Adrenal gland (tissue), 12 donors: ENCODE measurements around the gene FNDC3B. TPM values are rescaled to one million over a fixed set of nuclear protein-coding genes. Genes with fewer than 3 reads are reported as not detected.

Source experiments
- DNase-seq, 7 donors: peaks; one replicate each; pipeline ENCODE4 v3.0.0-alpha.2; 2019 to 2020
- H3K27ac ChIP-seq, 5 donors: fragments of 200-600 bp; sonication (generic) in 4 of 5; 1 replicate in 3 of 5; 2 replicates in 2 of 5; pipeline versions ENCODE4 v1.5.1 to v1.8.0; 2016 to 2020; ENCODE audit warnings: mild to moderate bottlenecking in 1 of 5
- H3K27me3 ChIP-seq: fragments of 200-600 bp; 2 replicates; pipeline ENCODE4 v1.8.0; 2021
- H3K36me3 ChIP-seq, 2 donors: fragments of 200-600 bp; replicated peaks in 1 of 2; 1 replicate in 1 of 2; 2 replicates in 1 of 2; pipeline versions ENCODE4 v1.5.1 to v1.8.0; 2018 to 2022
- H3K4me1 ChIP-seq, 2 donors: fragments of 200-600 bp; replicated peaks in 1 of 2; 1 replicate in 1 of 2; 2 replicates in 1 of 2; pipeline versions ENCODE4 v1.5.1 to v1.8.0; 2018 to 2021
- H3K4me3 ChIP-seq, 4 donors: fragments of 200-600 bp; sonication (generic) in 3 of 4; one replicate each; pipeline ENCODE4 v1.5.1; 2016 to 2018
- H3K9me3 ChIP-seq, 3 donors: fragments of 200-600 bp; sonication (generic) in 1 of 3; replicated peaks in 1 of 3; 1 replicate in 2 of 3; 2 replicates in 1 of 3; pipeline versions ENCODE4 v1.5.1 to v1.8.0; 2016 to 2021
- POLR2A ChIP-seq, 2 donors: fragments of 450-650 bp; IDR thresholded peaks; one replicate each; pipeline ENCODE4 v1.6.1; 2017; ENCODE audit warnings: antibody characterized with exemption in 2 of 2, mild to moderate bottlenecking in 2 of 2, moderate library complexity in 1 of 2
- WGBS, 4 donors: extraction: QIAGEN DNeasy Blood & Tissue Kit in 2 of 4; methylation state at CpG; one replicate each; pipeline versions ENCODE4 v1.1.5 to v1.1.7; 2013 to 2017; 5-methylcytosine and 5-hydroxymethylcytosine counted together
- intact Hi-C, 2 donors: fragments of 100-400 bp; cut with DNase I; formaldehyde crosslinking; loops; one replicate each; pipeline versions ENCODE4 v1.14.1 to v1.15.0; 2022 to 2023
- polyA plus RNA-seq, 3 donors: library from polyadenylated mRNA; stranded (reverse); fragments of 200-250 nt in 2 of 3; fragments of 350-450 nt in 1 of 3; fragmentation: Illumina TruSeq in 1 of 3; extraction: RNeasy Lipid Tissue Mini Kit (QIAGEN cat#74804) in 1 of 3; gene quantifications; one replicate each; pipeline ENCODE4 v1.2.3, GENCODE V29; 2013 to 2014
- total RNA-seq, 9 donors: library from RNA; depleted of rRNA in 4 of 9; stranded (reverse); fragments of >200 nt in 4 of 9; fragments of 120-200 nt in 1 of 9; fragmentation: NEBNext Ultra II Directional in 1 of 9; extraction: Animal tissue kit (Norgen Biotek cat#: 25700) in 1 of 9; gene quantifications; one replicate each; pipeline versions ENCODE4 v1.1.0 to v1.2.4, GENCODE V29; 2013 to 2023
- TF ChIP-seq, protein P1 (sequence below), 6 experiments: fragments of 450-650 bp in 4 of 6; fragments of 200-600 bp in 2 of 6; sonication (generic) in 1 of 6; IDR thresholded peaks; 1 replicate in 5 of 6; 2 replicates in 1 of 6; pipeline versions ENCODE4 v1.5.1 to v1.8.0; 2016 to 2021; ENCODE audit warnings: antibody characterized with exemption in 6 of 6, mild to moderate bottlenecking in 2 of 6, moderate library complexity in 1 of 6
- donor health status: healthy with polysubstance abuse.
- donor health status: Bipolar disorder and iron deficiency.
- donor health status: DM: yes; HTN: yes; CAD: no.
- donor health status: DM: no; HTN: no; CAD: no.
- donor health status: DM: no; HTN: no; CAD: no.
- donor health status: DM: yes; HTN: yes; CAD: no.

FNDC3B gene
- total and polyA plus RNA-seq, 12 donors, result 9.9 to 228 (median 105) TPM

DNA sequence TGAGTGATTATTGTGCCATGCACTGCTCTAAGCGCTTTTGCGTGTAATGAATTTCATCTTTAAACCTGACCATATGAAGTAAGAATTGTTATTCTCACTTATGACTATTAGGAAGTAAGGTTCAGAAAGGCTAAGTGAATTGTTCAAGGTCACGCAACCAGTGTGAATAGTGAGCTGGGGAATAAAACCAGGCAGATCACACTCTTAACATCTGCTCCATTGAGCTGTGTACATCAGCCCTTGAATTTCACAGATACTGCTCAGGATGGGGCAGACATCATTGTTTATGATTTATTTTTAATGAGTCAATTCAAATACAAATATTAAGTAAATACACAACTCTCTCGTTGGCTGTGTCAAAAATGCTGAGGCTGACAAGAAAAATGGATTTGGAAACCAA is 184.5 kb downstream of the FNDC3B start:
- no peaks in the 10 kb centered on the region for H3K27me3 ChIP-seq
- 78 to 83% (median 79%) methylated on average over 4 of the region's 4 CpGs for WGBS, 4 donors
- no peak for DNase-seq
- H3K36me3 ChIP-seq, result peaks cover 0 to 10% of the 10 kb centered on the region in 2 donors
- TF ChIP-seq, protein P1, sequence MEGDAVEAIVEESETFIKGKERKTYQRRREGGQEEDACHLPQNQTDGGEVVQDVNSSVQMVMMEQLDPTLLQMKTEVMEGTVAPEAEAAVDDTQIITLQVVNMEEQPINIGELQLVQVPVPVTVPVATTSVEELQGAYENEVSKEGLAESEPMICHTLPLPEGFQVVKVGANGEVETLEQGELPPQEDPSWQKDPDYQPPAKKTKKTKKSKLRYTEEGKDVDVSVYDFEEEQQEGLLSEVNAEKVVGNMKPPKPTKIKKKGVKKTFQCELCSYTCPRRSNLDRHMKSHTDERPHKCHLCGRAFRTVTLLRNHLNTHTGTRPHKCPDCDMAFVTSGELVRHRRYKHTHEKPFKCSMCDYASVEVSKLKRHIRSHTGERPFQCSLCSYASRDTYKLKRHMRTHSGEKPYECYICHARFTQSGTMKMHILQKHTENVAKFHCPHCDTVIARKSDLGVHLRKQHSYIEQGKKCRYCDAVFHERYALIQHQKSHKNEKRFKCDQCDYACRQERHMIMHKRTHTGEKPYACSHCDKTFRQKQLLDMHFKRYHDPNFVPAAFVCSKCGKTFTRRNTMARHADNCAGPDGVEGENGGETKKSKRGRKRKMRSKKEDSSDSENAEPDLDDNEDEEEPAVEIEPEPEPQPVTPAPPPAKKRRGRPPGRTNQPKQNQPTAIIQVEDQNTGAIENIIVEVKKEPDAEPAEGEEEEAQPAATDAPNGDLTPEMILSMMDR (IDR thresholded peaks at IDR 0.05), result no peak
- no peak for TF ChIP-seq POLR2A (IDR thresholded peaks at IDR 0.05)
- H3K4me3 ChIP-seq, result no peak overlapping the region
- intact Hi-C loops, result no loop called here
- no peak overlapping the region for H3K27ac ChIP-seq
- peaks cover 21 to 58% of the 10 kb centered on the region in 2 donors for H3K4me1 ChIP-seq
- H3K9me3 ChIP-seq, result no peaks in the 10 kb centered on the region

DNA sequence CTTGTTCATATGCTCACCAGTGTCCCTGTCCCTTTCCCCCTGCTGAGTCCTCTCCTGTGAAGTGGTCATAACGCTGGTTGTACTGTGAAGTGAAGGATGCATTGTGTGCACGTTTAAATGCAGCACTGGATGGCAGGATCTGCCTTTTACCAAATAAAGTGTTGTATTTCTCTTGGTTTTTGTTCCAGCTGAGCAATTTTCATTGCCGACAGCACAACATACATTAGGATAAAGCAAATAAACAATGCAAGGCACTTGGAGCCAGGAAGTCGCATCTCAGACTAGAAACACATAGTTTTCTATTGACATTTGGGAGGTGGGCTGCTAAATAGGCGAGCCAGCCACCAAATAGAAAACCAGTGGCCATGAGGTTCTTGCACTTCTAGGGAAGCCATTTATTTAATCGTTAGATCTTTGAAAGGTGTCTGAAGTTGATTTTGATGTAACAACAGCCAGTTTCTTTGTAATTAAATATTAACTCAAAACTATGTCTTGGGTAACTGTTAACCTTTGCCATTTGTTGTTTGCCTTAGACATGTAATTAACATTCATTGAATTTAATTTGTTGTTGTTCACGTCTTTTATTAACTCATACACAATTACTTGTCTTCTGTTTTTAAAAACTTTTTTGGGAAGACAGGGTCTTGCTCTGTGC is 185.3 kb downstream of the FNDC3B start:
- TF ChIP-seq POLR2A (IDR thresholded peaks at IDR 0.05), result no peak
- TF ChIP-seq, protein P1 (IDR thresholded peaks at IDR 0.05), result no peak
- Histone ChIP-seq H3K4me3 (no peak overlapping the region), H3K4me1 (peaks cover 19 to 50% of the 10 kb centered on the region in 2 donors), H3K9me3 (no peaks in the 10 kb centered on the region), H3K27ac (no peak overlapping the region), H3K27me3 (no peaks in the 10 kb centered on the region), H3K36me3 (peaks cover 0 to 10% of the 10 kb centered on the region in 2 donors)
- no peak for DNase-seq
- WGBS, 4 donors, result 86 to 89% (median 87%) methylated on average over 7 of the region's 7 CpGs
- intact Hi-C loops, result no loop called here

DNA sequence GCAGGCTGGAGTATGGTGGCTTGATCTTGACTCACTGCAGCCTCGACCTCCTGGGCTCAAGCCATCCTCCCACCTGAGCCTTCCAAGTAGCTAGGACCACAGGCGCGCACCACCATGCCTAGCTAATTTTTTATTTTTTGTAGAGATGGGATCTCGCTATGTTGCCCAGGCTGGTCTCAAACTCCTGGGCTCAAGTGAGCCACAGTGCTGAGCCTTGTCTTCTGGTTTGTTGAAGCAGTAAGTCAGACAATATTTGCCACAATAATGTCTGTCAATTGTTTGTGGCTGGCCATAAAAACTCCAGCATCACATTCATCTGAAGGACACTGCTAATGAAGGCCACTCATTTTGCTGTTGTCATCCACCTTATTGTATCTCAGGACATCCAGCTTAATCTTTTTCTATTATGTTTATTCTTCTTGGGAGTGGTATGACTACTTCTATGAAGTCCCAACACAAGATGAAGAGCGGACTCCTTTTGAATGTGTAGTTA is 185.9 kb downstream of the FNDC3B start:
- Histone ChIP-seq H3K36me3 (peaks cover 0 to 10% of the 10 kb centered on the region in 2 donors), H3K4me1 (peaks cover 16 to 46% of the 10 kb centered on the region in 2 donors), H3K27ac (no peak overlapping the region), H3K9me3 (no peaks in the 10 kb centered on the region), H3K27me3 (no peaks in the 10 kb centered on the region), H3K4me3 (no peak overlapping the region)
- 87 to 97% (median 93%) methylated on average over 5 of the region's 5 CpGs for whole genome bisulfite sequencing, 4 donors
- DNase-seq, result no peak
- intact Hi-C loops, result no loop called here
- TF ChIP-seq, protein P1 (IDR thresholded peaks at IDR 0.05), result no peak
- no peak for TF ChIP-seq POLR2A (IDR thresholded peaks at IDR 0.05)

DNA sequence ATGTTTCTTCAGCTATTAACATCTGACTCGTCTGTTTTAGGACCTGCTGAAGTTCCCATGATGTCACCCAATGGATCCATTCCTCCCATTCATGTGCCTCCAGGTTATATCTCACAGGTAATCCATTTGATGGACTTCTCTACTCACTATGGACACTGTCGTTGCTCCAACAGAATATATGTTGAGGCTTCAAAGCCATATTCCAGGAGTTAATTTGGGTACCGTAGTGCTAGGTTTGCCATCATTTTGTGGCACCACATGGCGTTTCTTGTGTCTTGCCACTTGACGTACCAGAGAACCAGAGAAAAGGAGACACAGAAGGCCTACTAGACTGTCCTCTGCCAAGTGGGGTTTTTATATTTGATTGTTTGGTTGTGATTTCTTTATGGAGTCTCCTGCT is 187.5 kb downstream of the FNDC3B start:
- Histone ChIP-seq H3K36me3 (peaks cover 0 to 10% of the 10 kb centered on the region in 2 donors), H3K4me1 (peaks cover under 1 to 30% of the 10 kb centered on the region in 2 donors), H3K27me3 (no peaks in the 10 kb centered on the region), H3K4me3 (no peak overlapping the region), H3K9me3 (no peaks in the 10 kb centered on the region), H3K27ac (no peak overlapping the region)
- WGBS, 4 donors, result 93 to 96% (median 94%) methylated on average over 5 of the region's 5 CpGs
- no peak for DNase-seq
- intact Hi-C loops, result no loop called here
- TF ChIP-seq, protein P1 (IDR thresholded peaks at IDR 0.05), result no peak
- no peak for TF ChIP-seq POLR2A (IDR thresholded peaks at IDR 0.05)
